Hindlimb muscle (tissue), 1 donor: ENCODE measurements around the gene ARHGEF3. TPM values are rescaled to one million over a fixed set of nuclear protein-coding genes. Genes with fewer than 3 reads are reported as not detected.

Source experiments
- DNase-seq: peaks from one replicate; pipeline ENCODE4 v3.0.0-alpha.2; 2013
- polyA plus RNA-seq: library from polyadenylated mRNA; unstranded; fragments of 120-200 nt; gene quantifications from one replicate; pipeline ENCODE4 v1.2.1, GENCODE V29; 2013; ENCODE audit not compliant: insufficient read length

The ARHGEF3 gene
- polyA plus RNA-seq, 1 donor, result 28.3 TPM

- no peak for DNase-seq
Measured at GRCh38 chr3:56795829-56796185, 5.9 kb downstream of the ARHGEF3 start.

- DNase-seq, result no peak
Measured at GRCh38 chr3:56795097-56795828, 6.5 kb downstream of the ARHGEF3 start.

GRCh38 chr3:56792193-56792592, 9.6 kb downstream of the ARHGEF3 start:
- DNase-seq, result no peak

- no peak for DNase-seq
Measured at GRCh38 chr3:56790016-56790821, 11.5 kb downstream of the ARHGEF3 start.

GRCh38 chr3:56789076-56789475, 12.7 kb downstream of the ARHGEF3 start:
- no peak for DNase-seq

GRCh38 chr3:56788521-56788920, 13.2 kb downstream of the ARHGEF3 start:
- no peak for DNase-seq

- DNase-seq, result no peak
Measured at GRCh38 chr3:56787784-56788256, 13.9 kb downstream of the ARHGEF3 start.

- no peak for DNase-seq
Measured at GRCh38 chr3:56787258-56787775, 14.4 kb downstream of the ARHGEF3 start.

GRCh38 chr3:56785499-56785898, 16.2 kb downstream of the ARHGEF3 start:
- no peak for DNase-seq

GRCh38 chr3:56784448-56785001, 17.2 kb downstream of the ARHGEF3 start:
- no peak for DNase-seq

GRCh38 chr3:56783644-56784447, 17.9 kb downstream of the ARHGEF3 start:
- DNase-seq, result no peak

GRCh38 chr3:56782906-56783305, 18.8 kb downstream of the ARHGEF3 start:
- no peak for DNase-seq

- no peak for DNase-seq
Measured at GRCh38 chr3:56782215-56782614, 19.5 kb downstream of the ARHGEF3 start.

GRCh38 chr3:56781762-56782161, 20.0 kb downstream of the ARHGEF3 start:
- no peak for DNase-seq

GRCh38 chr3:56780936-56781335, 20.8 kb downstream of the ARHGEF3 start:
- DNase-seq, result no peak

- DNase-seq, result no peak
Measured at GRCh38 chr3:56778893-56779292, 22.9 kb downstream of the ARHGEF3 start.

GRCh38 chr3:56776556-56776950, 25.2 kb downstream of the ARHGEF3 start:
- DNase-seq, result no peak

GRCh38 chr3:56775838-56776555, 25.8 kb downstream of the ARHGEF3 start:
- DNase-seq, result no peak

- no peak for DNase-seq
Measured at GRCh38 chr3:56775445-56775837, 26.3 kb downstream of the ARHGEF3 start.

GRCh38 chr3:56773986-56774385, 27.8 kb downstream of the ARHGEF3 start:
- DNase-seq, result no peak
